ENCODE results near the gene MTCH1.

Gene MTCH1

DNA sequence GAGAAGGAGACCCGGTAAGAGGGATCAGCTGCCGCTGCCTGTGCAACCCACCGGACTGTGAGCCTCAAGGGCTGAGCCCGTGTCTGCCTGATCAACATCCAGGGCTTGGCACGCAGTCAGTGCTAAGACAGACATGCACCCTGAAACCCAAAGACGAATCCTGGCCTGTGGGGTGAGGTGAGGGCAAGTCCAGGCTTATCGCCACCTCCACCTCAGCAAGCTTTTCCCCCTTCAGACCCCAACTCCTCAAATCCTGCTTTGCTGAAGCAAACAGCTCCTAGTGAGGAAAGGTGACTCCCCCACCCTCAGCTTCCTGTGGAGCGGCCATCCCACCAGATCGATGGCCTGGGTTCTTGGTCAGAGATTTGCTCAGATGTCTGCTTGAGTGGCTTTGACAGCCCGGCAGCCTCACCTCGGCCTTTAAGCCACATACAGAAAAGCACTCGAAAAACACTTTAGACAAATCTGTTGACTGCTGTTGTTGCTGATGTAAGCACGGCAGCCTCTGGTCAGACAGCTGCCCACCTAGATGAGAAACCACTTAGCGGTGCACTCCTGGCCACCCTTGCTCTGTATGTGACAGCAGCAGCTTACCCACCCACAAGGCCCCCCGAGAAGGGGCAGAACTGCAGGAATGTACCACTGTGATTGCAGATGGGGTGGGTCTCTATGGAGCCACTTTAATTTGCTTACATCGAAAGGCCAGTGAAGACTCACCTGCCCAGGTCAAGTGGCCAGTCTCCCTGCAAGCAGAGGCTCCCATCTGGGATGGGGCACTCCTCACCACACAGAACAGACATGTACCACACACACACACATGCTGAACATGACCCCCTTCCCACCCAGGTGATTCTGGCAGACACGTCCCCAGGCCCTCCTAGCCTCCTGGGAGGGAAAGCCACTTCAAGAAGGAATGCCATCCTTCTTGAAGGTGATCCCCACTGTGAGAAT is 14.8 kb downstream of the MTCH1 start:
- no peak for DNase-seq (ENCODE audit: low read depth in 3 of 3)

- no peak for DNase-seq (ENCODE audit: low read depth in 3 of 3)
Observed at GRCh38 chr6:36969988-36970891, 15.8 kb downstream of the MTCH1 start.

DNA sequence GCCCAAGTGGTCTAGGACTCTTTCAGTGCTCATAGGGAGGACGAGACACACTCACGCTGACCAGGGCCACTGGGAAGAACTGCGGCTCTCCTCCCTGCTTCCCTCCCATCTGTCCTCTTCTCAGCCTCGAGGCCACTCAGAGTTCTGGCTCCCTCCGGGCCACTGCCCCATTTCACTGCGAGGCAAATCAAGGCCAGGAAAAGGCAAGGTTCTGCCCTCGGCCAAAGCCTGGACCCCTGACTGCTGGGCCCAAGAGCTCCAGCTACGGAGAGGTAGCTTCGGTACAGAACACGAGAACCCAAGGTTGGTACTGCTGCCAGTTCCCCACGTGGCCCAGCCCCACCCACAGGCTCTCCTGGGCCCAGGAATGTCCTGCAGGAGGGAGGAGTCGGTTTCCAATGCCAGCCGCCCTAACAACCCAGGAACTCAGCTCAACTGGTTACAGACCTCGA is 16.7 kb downstream of the MTCH1 start:
- no peak for DNase-seq (ENCODE audit: low read depth in 3 of 3)

DNA sequence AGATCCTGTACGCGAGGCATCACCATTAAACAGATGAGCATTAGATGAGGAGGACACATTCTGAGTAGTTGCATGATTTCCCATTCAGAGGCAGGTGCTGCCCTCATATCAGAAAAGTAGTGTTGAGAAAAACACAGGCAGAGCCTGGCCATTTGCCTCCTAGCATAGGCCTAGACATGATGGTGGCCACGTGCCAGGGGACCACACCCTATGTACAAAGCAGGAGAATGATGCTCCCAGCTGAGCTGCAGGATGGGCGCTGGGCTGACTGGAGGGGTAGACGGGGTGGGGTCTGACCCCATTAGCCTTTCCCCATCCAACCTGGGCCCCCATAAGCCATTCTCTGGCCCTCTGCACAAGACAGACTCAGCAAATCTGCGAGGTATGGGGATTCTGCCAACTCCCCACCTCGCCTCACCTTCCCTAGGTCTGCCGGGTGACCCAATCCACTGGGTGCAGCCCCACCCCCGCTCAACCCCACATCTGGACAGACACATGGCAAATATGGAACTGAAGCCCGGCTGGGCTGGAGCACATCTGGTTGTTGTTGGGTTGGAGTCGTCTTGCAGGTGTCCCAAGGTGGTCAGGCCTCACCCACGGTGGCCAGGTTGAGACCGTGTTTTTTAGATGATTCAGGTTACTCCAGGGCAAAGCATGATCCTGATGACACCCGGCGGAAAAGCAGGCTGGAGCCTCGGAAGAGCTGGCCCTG is 17.6 kb downstream of the MTCH1 start:
- DNase-seq (ENCODE audit: low read depth in 3 of 3) = no peak

DNA sequence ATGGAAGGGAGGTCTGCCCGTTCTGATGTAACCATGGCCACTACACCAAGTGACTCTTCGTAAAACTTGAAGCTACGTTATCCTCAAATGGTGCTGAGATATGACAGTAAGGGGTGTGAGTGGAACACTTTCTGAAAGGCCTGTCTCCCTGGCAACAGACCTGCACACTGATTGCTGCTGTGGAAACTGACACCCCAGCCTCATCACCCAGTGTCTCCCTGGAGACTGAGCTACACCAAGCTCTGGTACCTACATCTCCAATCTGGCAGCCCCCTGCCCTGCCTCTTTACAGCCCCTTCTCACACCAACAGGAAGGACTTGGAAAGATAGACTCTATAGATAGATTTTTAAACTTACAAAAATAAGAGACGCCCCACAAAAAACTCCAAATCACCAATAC is 18.2 kb downstream of the MTCH1 start:
- no peak for DNase-seq (ENCODE audit: low read depth in 3 of 3)

- no peak for DNase-seq (ENCODE audit: low read depth in 3 of 3)
Observed at GRCh38 chr6:36967301-36967700, 18.7 kb downstream of the MTCH1 start.

DNA sequence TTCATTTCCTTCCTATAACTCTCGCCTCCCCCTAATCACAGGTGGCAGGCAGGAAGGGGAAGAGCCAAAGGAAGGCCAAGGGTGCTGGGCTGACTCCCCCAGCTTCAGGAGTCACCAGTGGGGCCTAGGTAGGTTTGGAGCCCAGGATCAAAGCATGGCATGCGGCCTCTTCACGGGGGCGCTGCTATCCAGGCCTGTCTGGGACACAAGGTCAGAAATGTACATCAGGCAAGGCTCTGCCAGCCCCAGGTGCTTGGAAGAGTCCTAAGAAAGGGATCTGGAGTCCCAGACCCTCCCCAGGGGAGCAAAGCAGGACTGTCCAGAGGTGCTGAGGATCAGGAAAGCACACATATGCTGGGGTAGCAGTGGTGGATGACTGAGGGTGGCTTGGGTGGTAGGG is 21.1 kb downstream of the MTCH1 start:
- DNase-seq (ENCODE audit: low read depth in 3 of 3) = no peak

- DNase-seq (ENCODE audit: low read depth in 3 of 3) = no peak
Observed at GRCh38 chr6:36964349-36964748, 21.6 kb downstream of the MTCH1 start.

DNA sequence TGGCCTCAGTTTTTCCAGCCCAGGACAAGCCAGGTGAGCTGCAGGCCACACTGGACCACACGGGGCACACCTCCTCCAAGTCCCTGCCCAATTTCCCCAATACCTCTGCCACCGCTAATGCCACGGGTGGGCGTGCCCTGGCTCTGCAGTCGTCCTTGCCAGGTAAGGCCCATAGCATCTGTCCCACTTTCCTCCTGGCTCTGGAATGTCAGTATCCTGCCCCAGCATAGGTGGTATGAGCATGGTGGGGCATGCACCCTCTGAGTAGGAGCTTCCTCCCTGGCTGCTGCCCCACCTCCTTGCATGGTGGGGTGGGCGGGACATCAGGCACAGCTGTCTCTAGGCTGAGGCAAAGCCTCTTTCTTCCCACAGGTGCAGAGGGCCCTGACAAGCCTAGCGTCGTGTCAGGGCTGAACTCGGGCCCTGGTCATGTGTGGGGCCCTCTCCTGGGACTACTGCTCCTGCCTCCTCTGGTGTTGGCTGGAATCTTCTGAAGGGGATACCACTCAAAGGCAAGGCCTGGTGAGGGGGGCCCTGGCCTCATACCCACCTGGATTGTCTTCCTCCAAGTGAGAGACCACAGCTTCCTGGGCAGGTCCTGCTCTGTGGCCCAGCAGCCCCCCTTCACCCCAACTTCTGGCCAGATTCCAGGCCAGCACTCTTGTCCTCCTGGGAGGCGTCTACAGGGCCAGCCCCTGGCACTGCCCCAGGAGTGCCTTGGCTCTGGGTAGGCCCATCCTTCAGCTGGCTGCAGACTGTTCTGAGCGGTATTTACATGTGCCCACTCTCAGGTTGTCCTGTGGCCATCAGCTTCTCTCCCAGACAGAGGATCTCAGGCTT is 22.3 kb downstream of the MTCH1 start:
- DNase-seq (ENCODE audit: low read depth in 3 of 3) = no peak

GRCh38 chr6:36962874-36963273 is 23.1 kb downstream of the MTCH1 start:
- peak; percentile 46 to 68 (median 50) for DNase-seq (ENCODE audit: low read depth in 3 of 3)

DNA sequence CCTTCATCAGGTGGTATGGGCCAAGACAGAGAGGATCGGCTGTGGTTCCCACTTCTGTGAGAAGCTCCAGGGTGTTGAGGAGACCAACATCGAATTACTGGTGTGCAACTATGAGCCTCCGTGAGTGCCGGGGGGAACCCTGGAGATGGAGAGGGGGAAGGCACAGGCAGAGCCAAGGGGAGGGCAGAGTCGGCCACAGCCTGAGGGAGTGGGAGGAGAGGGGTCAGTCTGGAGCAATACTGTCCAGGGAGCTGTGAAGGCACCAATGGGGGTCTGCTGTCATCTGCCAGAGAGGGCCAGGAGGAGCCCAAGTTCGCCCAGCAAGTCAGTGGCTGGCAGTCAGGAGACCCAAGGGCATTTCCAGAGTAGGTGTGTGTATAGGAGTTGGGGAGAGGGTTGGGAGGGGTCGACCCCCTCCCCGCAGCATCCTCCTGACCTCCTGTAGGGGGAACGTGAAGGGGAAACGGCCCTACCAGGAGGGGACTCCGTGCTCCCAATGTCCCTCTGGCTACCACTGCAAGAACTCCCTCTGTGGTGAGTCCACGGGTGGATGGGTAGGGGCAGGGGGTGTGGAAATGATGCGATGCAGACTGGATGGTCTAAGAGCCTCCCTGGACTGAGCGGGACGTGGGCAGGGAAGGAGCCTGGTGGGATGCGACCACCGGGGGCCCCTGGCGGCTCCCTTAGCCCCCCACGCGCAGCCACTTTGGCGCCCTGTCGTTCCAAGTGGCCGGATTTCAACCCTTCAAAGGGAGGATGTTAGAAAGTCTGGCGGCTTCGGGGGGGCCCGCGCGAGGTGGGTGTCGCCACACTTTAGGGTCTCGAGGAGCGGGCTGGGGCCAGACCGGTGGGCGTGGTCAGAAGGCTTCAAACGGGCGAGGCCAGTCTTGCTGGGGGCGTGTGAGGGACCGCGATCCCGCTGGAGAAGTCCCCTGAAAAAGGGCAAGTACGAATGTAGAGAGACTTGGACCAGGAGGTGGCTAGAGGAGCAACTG is 24.3 kb downstream of the MTCH1 start:
- no peak for DNase-seq (ENCODE audit: low read depth in 3 of 3)

DNA sequence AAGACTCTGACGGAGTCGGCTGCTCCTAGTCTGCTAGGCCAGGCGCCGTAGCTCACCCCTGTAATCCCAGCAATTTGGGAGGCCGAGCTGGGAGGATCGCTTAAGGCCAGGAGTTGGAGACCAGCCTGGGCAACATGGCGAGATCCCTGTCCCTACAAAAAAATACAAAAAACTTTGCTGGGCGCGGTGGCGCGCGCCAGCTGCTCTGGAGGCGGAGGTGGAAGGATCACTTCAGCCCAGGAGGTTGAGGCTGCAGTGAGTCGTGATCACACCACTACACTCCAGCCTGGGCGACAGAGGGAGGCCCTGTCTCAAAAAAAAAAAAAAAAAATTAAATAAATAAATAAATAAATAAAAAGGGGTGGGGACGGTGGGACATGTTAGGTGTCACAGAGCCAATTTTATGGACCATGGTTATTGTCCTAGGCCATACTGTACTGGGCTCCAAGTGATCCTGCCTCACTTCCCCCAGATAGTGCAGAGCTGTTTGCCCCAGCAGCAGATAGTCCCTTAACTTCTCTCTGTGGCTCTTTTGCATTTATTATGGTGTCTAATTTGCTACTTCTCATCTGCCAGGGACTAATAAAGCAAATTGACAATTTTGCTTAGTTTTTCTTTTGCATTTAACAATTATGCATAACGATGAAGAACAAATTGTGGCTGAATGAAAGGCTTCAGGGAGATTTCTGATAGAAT is 26.3 kb downstream of the MTCH1 start:
- no peak for DNase-seq (ENCODE audit: low read depth in 3 of 3)

- no peak for DNase-seq (ENCODE audit: low read depth in 3 of 3)
Observed at GRCh38 chr6:36958775-36959554, 27.0 kb downstream of the MTCH1 start.

DNA sequence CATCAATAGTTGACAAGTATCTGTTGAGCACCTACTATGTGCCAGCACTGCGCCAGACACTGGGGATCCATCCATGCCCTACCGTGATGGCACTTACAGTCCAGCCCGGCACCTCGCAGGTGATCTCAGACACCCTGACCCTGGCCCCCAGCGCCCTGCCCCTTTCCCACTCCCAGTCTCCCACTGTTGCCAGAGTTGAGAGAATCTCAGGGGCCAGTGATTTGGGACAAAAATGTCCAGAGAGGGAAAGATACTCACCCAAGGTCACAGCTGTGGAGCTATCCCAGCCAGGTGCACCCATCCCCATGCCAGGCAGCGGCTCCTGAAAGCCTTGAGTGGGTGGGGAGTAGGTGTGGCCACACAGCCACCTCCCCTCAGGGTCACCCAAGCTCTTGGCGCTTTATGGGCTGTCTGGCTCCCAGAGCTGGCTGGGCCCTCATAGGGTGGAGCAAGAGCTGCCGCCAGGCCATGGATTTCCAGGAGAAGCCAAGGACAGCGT is 28.2 kb downstream of the MTCH1 start:
- no peak for DNase-seq (ENCODE audit: low read depth in 3 of 3)

- no peak for DNase-seq (ENCODE audit: low read depth in 3 of 3)
Observed at GRCh38 chr6:36956446-36956820, 29.6 kb downstream of the MTCH1 start.

DNA sequence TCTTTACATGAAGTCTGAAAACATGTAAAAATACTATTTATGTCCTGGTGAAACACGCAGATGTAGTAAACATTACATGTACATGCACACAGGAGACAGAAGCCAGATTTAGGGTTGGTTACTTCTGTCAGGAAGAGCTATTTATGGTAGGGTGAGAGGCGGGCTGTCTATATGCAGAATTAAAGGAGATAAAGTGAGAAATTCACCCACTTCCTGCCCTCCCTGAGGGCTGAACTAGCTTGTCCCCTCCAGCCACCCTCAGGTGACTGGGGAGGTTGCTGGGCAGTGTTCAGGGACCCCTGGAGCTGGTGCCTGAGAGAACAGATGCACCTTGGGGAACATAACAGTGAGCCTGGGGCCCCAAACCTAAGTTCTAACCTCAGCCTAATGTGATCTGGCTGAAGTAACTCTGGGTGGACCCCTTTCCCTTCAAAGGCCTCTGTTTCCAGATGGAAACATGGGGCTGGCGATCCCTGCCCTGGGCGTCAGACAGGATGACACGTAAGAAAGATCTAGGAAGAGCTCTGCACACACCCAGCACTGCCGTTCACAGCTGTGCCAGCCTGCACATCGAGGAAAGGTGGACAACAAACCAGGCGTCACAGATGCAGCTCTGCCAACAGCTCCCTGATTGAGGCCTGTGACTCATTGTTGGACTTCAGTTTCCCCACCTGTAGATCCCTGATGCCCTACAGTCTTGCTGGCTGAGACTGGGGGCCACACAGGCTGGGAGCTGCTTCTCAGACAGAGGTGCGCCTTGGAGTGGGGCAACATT is 30.1 kb downstream of the MTCH1 start:
- DNase-seq (ENCODE audit: low read depth in 3 of 3) = no peak

DNA sequence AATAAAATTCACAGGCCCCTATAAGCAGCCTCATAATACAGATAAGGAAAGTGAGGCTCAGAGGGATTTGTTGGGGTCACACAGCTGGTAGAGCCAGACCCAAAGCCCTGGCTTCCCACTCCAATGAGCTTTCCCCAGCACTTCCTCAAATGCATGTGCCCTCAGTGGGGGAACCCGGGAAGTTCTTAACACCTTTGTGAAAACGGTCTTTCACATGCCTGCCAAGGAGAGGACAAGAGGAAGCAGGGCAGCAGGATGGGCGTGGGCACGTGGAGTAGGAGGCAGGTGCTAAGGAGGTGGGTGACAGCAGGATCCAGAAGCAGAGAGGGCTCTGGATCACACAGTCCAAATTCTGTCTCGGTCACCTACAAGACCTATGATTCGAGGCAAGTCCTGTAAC is 30.9 kb downstream of the MTCH1 start:
- DNase-seq (ENCODE audit: low read depth in 3 of 3) = no peak

All from stimulated activated CD4-positive, alpha-beta T cell treated with anti-CD3 and anti-CD28 coated beads, TNF-alpha, amount 100 ng/mL, for 4 hours (primary cell).